GM20000 (cell line): Measurements from ENCODE around the gene HTR1D.
"Not testable (repeated sequence)": the region's sequence is repeated elsewhere in the genome, so short reads cannot be mapped to it uniquely, and the experiment has no call there.

ENCODE experiments used
- DNase-seq: peaks from one replicate; pipeline ENCODE4 v3.0.0; 2012; ENCODE audit warnings: low spot score
- TF ChIP-seq, protein P1 (sequence below): IDR thresholded peaks from 2 replicates; pipeline ENCODE4 v1.5.1; 2012; ENCODE audit warnings: mild to moderate bottlenecking, control low read depth; ENCODE audit errors: extremely low read depth, missing control alignments

Gene HTR1D

DNA sequence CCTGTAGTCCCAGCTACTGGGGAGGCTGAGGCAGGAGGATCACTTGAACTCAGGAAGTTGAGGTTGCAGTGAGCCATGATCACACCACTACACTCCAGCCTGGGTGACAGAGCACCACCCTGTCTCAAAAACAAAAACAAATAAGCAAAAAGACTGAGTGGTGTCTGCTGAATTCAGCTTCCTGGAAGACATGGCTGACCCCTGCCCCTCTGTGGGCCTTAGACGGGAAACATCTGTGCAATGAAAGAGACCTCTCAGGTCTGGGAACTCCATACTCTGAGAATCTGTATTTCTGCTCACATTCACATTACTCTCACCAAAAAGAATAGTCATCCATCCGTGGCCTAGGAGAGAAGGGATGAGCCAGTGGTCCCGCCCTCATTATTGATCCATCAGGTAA is 2.0 kb downstream of the HTR1D start:
- TF ChIP-seq, protein P1, sequence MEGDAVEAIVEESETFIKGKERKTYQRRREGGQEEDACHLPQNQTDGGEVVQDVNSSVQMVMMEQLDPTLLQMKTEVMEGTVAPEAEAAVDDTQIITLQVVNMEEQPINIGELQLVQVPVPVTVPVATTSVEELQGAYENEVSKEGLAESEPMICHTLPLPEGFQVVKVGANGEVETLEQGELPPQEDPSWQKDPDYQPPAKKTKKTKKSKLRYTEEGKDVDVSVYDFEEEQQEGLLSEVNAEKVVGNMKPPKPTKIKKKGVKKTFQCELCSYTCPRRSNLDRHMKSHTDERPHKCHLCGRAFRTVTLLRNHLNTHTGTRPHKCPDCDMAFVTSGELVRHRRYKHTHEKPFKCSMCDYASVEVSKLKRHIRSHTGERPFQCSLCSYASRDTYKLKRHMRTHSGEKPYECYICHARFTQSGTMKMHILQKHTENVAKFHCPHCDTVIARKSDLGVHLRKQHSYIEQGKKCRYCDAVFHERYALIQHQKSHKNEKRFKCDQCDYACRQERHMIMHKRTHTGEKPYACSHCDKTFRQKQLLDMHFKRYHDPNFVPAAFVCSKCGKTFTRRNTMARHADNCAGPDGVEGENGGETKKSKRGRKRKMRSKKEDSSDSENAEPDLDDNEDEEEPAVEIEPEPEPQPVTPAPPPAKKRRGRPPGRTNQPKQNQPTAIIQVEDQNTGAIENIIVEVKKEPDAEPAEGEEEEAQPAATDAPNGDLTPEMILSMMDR = no peak
- no peak for DNase-seq

DNA sequence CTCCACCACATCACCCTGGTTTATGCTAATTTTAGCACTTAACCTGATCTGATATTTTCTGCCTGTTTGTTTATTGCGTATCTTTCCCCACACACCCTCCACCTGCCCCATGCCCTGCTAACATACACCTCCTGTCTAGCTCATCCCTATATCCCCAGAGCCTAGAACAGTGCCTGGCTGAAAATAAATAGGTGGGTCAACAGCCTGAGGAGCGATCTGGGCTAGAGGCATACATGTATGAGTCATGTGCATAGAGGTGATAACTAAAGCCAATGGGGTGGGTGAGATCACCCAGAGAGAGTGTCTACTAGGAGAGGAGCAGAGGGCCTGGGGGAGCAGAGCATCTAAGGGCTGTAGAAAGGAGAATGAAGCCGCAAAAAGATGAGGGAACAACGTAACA is 2.7 kb downstream of the HTR1D start:
- TF ChIP-seq, protein P1 = no peak
- no peak for DNase-seq

DNA sequence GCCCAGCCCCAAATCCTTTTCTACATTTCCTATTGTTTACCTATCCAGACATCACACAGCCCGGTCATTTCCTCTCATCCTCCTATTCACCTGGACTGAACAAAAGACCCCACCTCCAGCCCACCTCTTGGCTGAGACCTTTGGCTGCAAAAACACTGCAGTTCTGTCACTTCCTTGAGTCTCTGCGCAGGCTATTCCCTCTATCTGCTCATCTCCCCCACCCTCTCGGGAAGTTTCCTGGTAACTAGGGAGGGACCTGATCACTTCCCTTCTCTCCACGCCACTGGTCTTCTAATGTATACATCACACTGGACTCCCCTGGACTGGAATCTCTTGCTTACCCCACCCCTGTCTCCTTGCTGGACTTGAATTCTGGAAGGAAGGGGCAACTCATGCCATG is 5.3 kb downstream of the HTR1D start:
- DNase-seq = no peak
- TF ChIP-seq, protein P1 = no peak

DNA sequence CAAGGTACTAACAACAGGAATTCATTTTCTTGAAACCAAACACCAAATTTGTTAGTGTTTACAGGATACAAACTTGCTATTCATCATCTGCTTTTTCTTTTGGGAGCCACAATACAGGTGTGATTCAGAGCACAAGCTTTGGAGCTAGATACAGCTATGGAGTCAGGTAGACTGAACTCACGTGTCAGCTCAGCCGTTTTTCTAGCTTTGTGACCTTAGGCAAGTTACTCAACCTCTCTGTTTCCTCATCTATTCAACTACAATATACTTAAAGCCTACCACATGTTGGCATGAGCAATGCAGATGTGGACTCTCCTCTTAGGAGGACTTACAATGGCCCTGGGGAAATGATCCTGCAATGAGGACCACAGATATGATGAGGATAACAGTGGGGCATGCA is 6.3 kb downstream of the HTR1D start:
- TF ChIP-seq, protein P1 = no peak
- no peak for DNase-seq

DNA sequence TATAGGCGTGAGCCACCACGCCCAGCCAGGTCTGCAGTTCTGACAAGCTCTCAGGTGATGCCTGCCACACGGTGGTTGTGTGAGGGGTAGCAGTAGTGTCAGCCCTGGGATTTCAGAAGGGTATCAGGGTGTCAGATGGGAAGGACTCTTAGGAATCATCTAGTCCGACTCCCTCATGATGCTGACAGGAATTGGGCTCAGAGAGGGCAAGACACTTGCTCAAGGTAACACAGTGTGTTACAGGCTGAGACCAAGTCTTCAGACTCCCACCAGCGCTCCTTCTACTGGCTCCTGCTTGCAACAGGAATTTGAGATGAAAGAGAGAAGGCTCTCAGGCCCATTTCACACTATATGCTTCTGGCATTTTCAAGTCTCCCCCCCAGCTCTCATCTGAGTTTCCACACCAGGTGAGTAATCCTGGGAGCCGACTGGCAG is 6.9 kb downstream of the HTR1D start:
- TF ChIP-seq, protein P1 = peak; percentile 2
- DNase-seq = no peak

DNA sequence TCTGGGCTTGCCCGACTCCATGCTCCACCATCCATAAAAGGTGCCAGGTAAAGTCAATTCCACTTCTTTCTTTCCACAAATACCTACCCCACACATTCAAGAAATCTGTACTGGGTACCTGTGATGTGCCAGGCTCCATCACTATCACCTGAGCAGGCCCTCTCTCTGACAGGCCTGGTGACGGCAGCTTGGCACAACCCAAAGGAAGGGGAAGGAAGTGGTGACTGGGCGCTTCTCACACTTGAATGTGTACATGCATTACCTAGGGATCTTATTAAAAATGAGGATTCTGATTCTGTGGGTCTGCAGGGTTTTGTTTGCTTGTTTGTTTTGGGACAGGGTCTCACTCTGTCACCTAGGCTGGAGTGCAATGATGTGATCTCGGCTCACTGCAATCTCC is 7.5 kb downstream of the HTR1D start:
- TF ChIP-seq, protein P1 = no peak
- DNase-seq = no peak

DNA sequence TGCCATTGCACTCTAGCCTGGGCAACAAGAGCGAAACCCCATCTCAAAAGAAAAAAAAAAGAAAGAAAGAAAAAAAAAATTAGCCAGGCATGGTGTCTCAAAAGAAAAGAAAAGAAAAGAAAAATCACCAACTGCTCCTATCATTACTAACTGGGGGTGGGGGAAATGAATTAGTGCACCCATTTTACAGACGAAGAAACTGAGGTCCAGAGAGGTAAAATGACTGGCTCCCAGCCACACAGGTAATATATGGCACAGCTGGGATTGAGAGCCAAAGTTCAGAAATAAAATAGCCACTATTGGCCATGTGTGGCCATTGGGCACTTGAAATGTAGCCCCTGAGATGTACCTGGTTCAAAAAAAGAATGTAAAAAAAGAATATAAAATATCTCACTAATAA is 8.8 kb downstream of the HTR1D start:
- TF ChIP-seq, protein P1 = no peak
- no peak for DNase-seq

DNA sequence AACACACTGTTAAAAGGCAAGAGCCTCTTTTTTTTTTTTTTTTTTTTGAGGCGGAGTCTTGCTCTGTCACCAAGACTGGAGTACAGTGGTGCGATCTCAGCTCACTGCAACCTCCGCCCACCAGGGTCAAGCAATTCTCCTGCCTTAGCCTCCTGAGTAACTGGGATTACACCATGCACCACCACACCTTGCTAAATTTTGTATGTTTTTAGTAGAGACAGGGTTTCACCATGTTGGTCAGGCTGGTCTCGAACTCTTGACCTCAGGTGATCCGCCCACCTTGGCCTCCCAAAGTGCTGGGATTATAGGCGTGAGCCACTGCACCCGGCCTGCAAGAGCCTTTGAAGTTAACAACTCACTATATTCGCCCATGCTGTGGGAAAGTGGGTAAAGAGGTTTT is 9.6 kb downstream of the HTR1D start:
- not testable (repeated sequence) for DNase-seq
